GM12878 (cell line): ENCODE results near the gene MAN1A1. TPM values are rescaled to one million over a fixed set of nuclear protein-coding genes. Genes with fewer than 3 reads are reported as not detected.
"Not testable (repeated sequence)": the region's sequence is repeated elsewhere in the genome, so short reads cannot be mapped to it uniquely, and the experiment has no call there.

Experiments
- ATAC-seq: fragments of 200-7000 bp; cut with Tn5 transposase; 3 replicates; pipeline ENCODE4 v1.9.1; 2020; ENCODE audit warnings: mild to moderate bottlenecking, moderate library complexity
- BruUV-seq: library from RNA; stranded (reverse); fragments of 400-500 nt; replicated peaks from 2 replicates; lab custom pipeline; 2021; lab: Mats Ljungman, UMichigan
- CTCF ChIA-PET: fragments of 300-600 bp; sonication (Branson Sonifier 250); formaldehyde crosslinking; extraction: SDS; loops from one replicate; lab custom pipeline; 2021; ENCODE audit warnings: inconsistent platforms; lab: Yijun Ruan, JAX
- POLR2A ChIA-PET: fragments of 350-600 bp; formaldehyde crosslinking; extraction: SDS; loops from one replicate; lab custom pipeline; 2021; ENCODE audit warnings: inconsistent platforms; lab: Charles Lee
- RAD21 ChIA-PET: fragments of 300-600 bp; sonication (Branson Sonifier 250); formaldehyde crosslinking; loops from one replicate; lab custom pipeline; 2023; ENCODE audit warnings: antibody characterized with exemption; ENCODE audit not compliant: unreplicated experiment; lab: Charles Lee
- SMC1A ChIA-PET: fragments of 300-600 bp; sonication (Branson Sonifier 250); formaldehyde crosslinking; loops from one replicate; lab custom pipeline; 2023; ENCODE audit not compliant: unreplicated experiment, uncharacterized antibody; lab: Charles Lee
- DNase-seq: peaks from one replicate; pipeline ENCODE4 v3.0.0-alpha.2; 2011; ENCODE audit warnings: low read depth, low spot score
- FAIRE-seq: peaks from 3 replicates; lab custom pipeline; 2011; peaks lifted over from hg19 to GRCh38; lab: Jason Lieb, UNC
- H2AFZ ChIP-seq: 2 replicates; pipeline ENCODE4 v1.6.0; 2011; ENCODE audit warnings: low read depth, low read length, control low read depth; ENCODE audit not compliant: control insufficient read depth
- H3K27ac ChIP-seq: 2 replicates; pipeline ENCODE4 v1.5.1; 2011; ENCODE audit warnings: control low read depth; ENCODE audit not compliant: control insufficient read depth, insufficient read depth
- H3K27me3 ChIP-seq, 2 experiments: replicated peaks in 1 of 2; 2 replicates each; pipeline versions ENCODE4 v1.6.0 to v1.6.1; 2011; ENCODE audit warnings: low read length in 1 of 2; ENCODE audit not compliant: control insufficient read depth in 2 of 2, insufficient read depth in 2 of 2
- H3K36me3 ChIP-seq, 2 experiments: 2 replicates each; pipeline ENCODE4 v1.5.1; 2011; ENCODE audit warnings: low read length in 1 of 2; ENCODE audit not compliant: control insufficient read depth in 2 of 2, insufficient read depth in 2 of 2
- H3K4me1 ChIP-seq: 2 replicates; pipeline ENCODE4 v1.6.1; 2011; ENCODE audit warnings: mild to moderate bottlenecking, low read length, moderate library complexity, mixed read lengths; ENCODE audit not compliant: control insufficient read depth, insufficient read depth
- H3K4me2 ChIP-seq: 2 replicates; pipeline ENCODE4 v1.6.0; 2011; ENCODE audit warnings: control low read depth; ENCODE audit not compliant: control insufficient read depth, insufficient read depth
- H3K4me3 ChIP-seq: fragments of 200-600 bp; sonication (generic); 2 replicates; pipeline ENCODE4 v1.5.1; 2016
- H3K79me2 ChIP-seq: 2 replicates; pipeline ENCODE4 v1.6.0; 2011; ENCODE audit warnings: low read length; ENCODE audit not compliant: control insufficient read depth, insufficient read depth
- H3K9ac ChIP-seq: 2 replicates; pipeline ENCODE4 v1.8.0; 2011; ENCODE audit warnings: low read length, control low read depth, mixed read lengths; ENCODE audit not compliant: control insufficient read depth, insufficient read depth
- H3K9me3 ChIP-seq: replicated peaks from 3 replicates; pipeline ENCODE4 v1.5.1; 2011; ENCODE audit warnings: mild to moderate bottlenecking, low read length; ENCODE audit not compliant: control insufficient read depth, insufficient read depth
- H4K20me1 ChIP-seq: 2 replicates; pipeline ENCODE4 v1.6.0; 2011; ENCODE audit not compliant: control insufficient read depth, insufficient read depth
- BCL11A ChIP-seq: IDR thresholded peaks from 2 replicates; pipeline ENCODE4 v1.6.1; 2011; ENCODE audit warnings: low read depth, low read length
- CREB1 ChIP-seq: IDR thresholded peaks from 2 replicates; pipeline ENCODE4 v1.6.1; 2012; ENCODE audit warnings: low read depth, mild to moderate bottlenecking, inconsistent platforms
- KAT2A ChIP-seq: conservative IDR thresholded peaks from 2 replicates; pipeline ENCODE4 v1.6.1; 2011; ENCODE audit warnings: low read depth, low read length; ENCODE audit not compliant: control insufficient read depth
- NR2F1 ChIP-seq: fragments of 450-650 bp; conservative IDR thresholded peaks from 2 replicates; pipeline ENCODE4 v1.6.1; 2017; ENCODE audit warnings: mild to moderate bottlenecking
- PML ChIP-seq: IDR thresholded peaks from 2 replicates; pipeline ENCODE4 v1.6.1; 2012; ENCODE audit warnings: low read length, inconsistent platforms
- SMARCA5 ChIP-seq: fragments of 450-650 bp; IDR thresholded peaks from 2 replicates; pipeline ENCODE4 v1.6.1; 2017; ENCODE audit warnings: mild to moderate bottlenecking
- STAT3 ChIP-seq: IDR thresholded peaks from 2 replicates; pipeline ENCODE4 v1.6.1; 2011; ENCODE audit warnings: low read depth, low read length, improper control_type of control experiment
- YY1 ChIP-seq: IDR thresholded peaks from 2 replicates; pipeline ENCODE4 v1.6.1; 2011; ENCODE audit warnings: low read depth, mild to moderate bottlenecking, low read length
- WGBS: methylation state at CpG from one replicate; pipeline ENCODE4 v1.1.6; 2016; ENCODE audit warnings: low lambda C conversion rate; ENCODE audit not compliant: insufficient replicate concordance, insufficient coverage; ENCODE audit errors: missing lambda C conversion rate; 5-methylcytosine and 5-hydroxymethylcytosine counted together
- in situ Hi-C: fragments of 300-500 bp; cut with MboI; formaldehyde crosslinking; loops from 9 replicates; pipeline ENCODE4 v1.14.3; 2018; ENCODE audit warnings: mixed read lengths
- intact Hi-C: fragments of 100-400 bp; cut with micrococcal nuclease; formaldehyde crosslinking; loops from one replicate; pipeline ENCODE4 v1.14.2; 2022; ENCODE audit not compliant: unreplicated experiment
- polyA plus RNA-seq, 11 experiments: library from polyadenylated mRNA; depleted of rRNA in 4 of 11; unstranded in 6 of 11; stranded (reverse) in 5 of 11; fragments of >200 nt; fragmentation: Nextera tagmentation in 4 of 11; fragmentation: Illumina TruSeq in 1 of 11; extraction: Ambion mirVana in 4 of 11; extraction: Trizol in 1 of 11; gene quantifications; 1 replicate in 1 of 11; 2 replicates in 10 of 11; pipeline versions ENCODE4 v1.2.1 to v1.2.3, GENCODE V29; 2011 to 2016; ENCODE audit warnings: inconsistent platforms in 2 of 11, missing spikeins in 2 of 11, low read depth in 1 of 11
- total RNA-seq, 4 experiments: library from RNA; depleted of rRNA in 3 of 4; stranded (reverse); fragments of >200 nt in 3 of 4; fragmentation: Illumina TruSeq in 1 of 4; extraction: Trizol in 1 of 4; gene quantifications; 2 replicates each; pipeline versions ENCODE4 v1.2.1 to v1.2.3, GENCODE V29; 2013 to 2021
- TF ChIP-seq, protein P1 (sequence below): IDR thresholded peaks from 2 replicates; pipeline ENCODE4 v1.6.1; 2012; ENCODE audit warnings: low read depth, low read length, improper control_type of control experiment
- TF ChIP-seq, protein P2 (sequence below): fragments of 450-650 bp; formaldehyde crosslinking; IDR thresholded peaks from 2 replicates; pipeline ENCODE4 v1.5.0; 2022; ENCODE audit warnings: mild to moderate bottlenecking, missing genetic modification characterization

MAN1A1 gene
- total and polyA plus RNA-seq, 10 of the 15 experiments (the other 5 are each of a cell fraction or from before 2014, with no cell fraction given): 5.4 to 28.1 (median 19.5) TPM

DNA sequence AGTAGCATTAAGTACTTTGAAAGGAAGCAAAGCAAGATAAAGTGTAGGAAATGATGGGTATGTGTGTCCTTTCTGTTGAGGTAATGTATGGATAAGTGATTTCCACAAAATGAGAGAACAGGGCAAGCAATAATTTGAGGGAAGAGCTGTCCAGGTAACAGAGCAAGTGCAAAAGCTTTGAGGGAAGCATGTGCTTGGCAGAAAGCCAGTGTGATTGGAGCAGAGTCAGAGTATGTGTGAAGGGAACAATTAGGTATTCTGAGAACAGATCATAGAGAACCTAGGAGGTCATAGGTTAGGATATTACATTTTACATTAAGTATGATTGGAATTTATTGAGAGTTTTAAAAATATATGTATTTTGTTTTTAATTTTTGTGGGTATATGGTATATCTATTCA lies 30.2 kb upstream of the MAN1A1 start (continued):
- TF ChIP-seq, protein P1, sequence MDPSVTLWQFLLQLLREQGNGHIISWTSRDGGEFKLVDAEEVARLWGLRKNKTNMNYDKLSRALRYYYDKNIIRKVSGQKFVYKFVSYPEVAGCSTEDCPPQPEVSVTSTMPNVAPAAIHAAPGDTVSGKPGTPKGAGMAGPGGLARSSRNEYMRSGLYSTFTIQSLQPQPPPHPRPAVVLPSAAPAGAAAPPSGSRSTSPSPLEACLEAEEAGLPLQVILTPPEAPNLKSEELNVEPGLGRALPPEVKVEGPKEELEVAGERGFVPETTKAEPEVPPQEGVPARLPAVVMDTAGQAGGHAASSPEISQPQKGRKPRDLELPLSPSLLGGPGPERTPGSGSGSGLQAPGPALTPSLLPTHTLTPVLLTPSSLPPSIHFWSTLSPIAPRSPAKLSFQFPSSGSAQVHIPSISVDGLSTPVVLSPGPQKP: no peak
- TF ChIP-seq, all 136 proteins: peak for 0

DNA sequence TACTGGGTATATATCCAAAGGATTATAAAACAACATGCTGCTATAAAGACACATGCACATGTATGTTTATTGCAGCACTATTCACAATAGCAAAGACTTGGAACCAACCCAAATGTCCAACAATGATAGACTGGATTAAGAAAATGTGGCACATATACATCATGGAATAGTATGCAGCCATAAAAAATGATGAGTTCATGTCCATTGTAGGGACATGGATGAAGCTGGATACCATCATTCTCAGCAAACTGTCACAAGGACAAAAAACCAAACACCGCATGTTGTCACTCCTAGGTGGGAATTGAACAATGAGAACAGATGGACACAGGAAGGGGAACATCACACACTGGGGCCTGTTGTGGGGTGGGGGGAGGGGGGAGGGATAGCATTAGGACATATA lies 27.5 kb upstream of the MAN1A1 start:
- H3K4me3 ChIP-seq, CTCF ChIA-PET, H3K79me2 ChIP-seq, H4K20me1 ChIP-seq, SMC1A ChIA-PET, POLR2A ChIA-PET, H3K27ac ChIP-seq, H3K4me2 ChIP-seq, H3K9me3 ChIP-seq, BruUV-seq, RAD21 ChIA-PET, in situ Hi-C loops, DNase-seq, FAIRE-seq, intact Hi-C loops, H3K36me3 ChIP-seq, H3K4me1 ChIP-seq, H2AFZ ChIP-seq, H3K27me3 ChIP-seq, H3K9ac ChIP-seq, ATAC-seq: not testable (repeated sequence)
- 90% methylated on average over 1 of the region's 1 CpG for WGBS

DNA sequence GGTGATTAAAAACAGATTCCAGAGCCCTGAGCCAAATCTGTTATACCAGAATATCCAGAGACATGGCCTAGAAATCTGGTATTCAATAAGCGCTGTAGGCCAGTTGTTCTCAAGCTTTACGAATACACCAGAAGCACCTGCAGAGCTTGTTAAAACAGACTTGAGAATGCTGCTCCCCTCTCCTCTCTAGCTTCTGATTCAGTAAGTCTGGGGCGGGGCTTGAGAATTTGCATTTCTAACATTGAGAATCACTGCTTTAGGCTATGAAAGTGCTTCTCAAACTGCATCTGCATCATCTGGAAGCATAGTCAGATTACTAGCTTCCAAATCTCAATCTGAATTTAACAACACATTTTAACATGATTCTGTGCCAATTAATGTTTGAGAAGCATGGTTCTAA lies 20.5 kb upstream of the MAN1A1 start:
- ChIA-PET SMC1A (no interaction called here), POLR2A (no interaction called here), CTCF (no interaction called here), RAD21 (no interaction called here)
- Histone ChIP-seq H4K20me1 (no peaks in the 10 kb centered on the region), H3K9me3 (no peaks in the 10 kb centered on the region), H3K4me1 (no peaks in the 10 kb centered on the region), H3K9ac (no peak overlapping the region), H2AFZ (no peak overlapping the region), H3K79me2 (no peaks in the 10 kb centered on the region), H3K27me3 (no peaks in the 10 kb centered on the region), H3K27ac (no peak overlapping the region), H3K4me3 (no peak overlapping the region), H3K36me3 (no peaks in the 10 kb centered on the region), H3K4me2 (no peak overlapping the region)
- ATAC-seq: no peak
- BruUV-seq: no TSS peak
- in situ Hi-C loops: no loop called here
- FAIRE-seq: no peak
- intact Hi-C loops: no loop called here
- whole genome bisulfite sequencing: 93% methylated on average over 3 of the region's 3 CpGs
- DNase-seq: no peak
- TF ChIP-seq KAT2A (no peak), CREB1 (no peak), PML (no peak), SMARCA5 (no peak), BCL11A (no peak), NR2F1 (no peak), STAT3 (no peak), YY1 (no peak)
- TF ChIP-seq, protein P2, sequence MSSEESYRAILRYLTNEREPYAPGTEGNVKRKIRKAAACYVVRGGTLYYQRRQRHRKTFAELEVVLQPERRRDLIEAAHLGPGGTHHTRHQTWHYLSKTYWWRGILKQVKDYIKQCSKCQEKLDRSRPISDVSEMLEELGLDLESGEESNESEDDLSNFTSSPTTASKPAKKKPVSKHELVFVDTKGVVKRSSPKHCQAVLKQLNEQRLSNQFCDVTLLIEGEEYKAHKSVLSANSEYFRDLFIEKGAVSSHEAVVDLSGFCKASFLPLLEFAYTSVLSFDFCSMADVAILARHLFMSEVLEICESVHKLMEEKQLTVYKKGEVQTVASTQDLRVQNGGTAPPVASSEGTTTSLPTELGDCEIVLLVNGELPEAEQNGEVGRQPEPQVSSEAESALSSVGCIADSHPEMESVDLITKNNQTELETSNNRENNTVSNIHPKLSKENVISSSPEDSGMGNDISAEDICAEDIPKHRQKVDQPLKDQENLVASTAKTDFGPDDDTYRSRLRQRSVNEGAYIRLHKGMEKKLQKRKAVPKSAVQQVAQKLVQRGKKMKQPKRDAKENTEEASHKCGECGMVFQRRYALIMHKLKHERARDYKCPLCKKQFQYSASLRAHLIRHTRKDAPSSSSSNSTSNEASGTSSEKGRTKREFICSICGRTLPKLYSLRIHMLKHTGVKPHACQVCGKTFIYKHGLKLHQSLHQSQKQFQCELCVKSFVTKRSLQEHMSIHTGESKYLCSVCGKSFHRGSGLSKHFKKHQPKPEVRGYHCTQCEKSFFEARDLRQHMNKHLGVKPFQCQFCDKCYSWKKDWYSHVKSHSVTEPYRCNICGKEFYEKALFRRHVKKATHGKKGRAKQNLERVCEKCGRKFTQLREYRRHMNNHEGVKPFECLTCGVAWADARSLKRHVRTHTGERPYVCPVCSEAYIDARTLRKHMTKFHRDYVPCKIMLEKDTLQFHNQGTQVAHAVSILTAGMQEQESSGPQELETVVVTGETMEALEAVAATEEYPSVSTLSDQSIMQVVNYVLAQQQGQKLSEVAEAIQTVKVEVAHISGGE: no peak
